ENCODE data around the gene TEKT1.

DNA sequence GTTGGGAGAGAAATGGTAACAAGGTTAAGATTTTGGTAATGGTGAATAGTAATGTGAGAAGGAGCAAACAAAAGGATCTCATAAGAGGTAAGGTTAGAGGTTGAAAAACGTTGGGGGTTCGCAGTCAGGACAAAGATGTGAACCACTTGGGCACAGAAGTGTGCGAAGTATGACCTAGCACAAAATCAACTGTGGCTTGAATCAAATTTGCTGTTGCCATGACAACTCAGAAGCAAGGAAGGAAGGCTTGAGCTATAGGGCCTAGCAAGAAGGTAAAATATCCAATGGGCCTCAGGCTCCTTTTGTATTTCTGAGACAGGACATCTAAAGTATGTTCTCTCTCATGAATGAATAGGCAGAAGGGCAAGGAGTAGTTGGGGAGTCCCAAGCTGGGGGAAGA lies 24.5 kb upstream of the TEKT1 start:
- TF ChIP-seq, protein P1, sequence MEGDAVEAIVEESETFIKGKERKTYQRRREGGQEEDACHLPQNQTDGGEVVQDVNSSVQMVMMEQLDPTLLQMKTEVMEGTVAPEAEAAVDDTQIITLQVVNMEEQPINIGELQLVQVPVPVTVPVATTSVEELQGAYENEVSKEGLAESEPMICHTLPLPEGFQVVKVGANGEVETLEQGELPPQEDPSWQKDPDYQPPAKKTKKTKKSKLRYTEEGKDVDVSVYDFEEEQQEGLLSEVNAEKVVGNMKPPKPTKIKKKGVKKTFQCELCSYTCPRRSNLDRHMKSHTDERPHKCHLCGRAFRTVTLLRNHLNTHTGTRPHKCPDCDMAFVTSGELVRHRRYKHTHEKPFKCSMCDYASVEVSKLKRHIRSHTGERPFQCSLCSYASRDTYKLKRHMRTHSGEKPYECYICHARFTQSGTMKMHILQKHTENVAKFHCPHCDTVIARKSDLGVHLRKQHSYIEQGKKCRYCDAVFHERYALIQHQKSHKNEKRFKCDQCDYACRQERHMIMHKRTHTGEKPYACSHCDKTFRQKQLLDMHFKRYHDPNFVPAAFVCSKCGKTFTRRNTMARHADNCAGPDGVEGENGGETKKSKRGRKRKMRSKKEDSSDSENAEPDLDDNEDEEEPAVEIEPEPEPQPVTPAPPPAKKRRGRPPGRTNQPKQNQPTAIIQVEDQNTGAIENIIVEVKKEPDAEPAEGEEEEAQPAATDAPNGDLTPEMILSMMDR (IDR thresholded peaks at IDR 0.05; ENCODE audit: insufficient read depth, low read depth, low read length), result no peak
- no peak for TF ChIP-seq EZH2 (IDR thresholded peaks at IDR 0.05; ENCODE audit: insufficient read depth, low read length)
